OCI-LY1 (cell line): ENCODE results near the gene DIRAS1.

Experiments used
- EZH2 ChIP-seq: fragments of 200-600 bp; sonication (generic), shearing (Covaris generic); IDR thresholded peaks from 2 replicates; pipeline ENCODE4 v1.8.0; 2017; ENCODE audit warnings: borderline replicate concordance, mixed run types, mild to moderate bottlenecking, antibody characterized with exemption, low read length, moderate library complexity, mixed read lengths
- TF ChIP-seq, protein P1 (sequence below): fragments of 200-600 bp; sonication (generic), shearing (Covaris generic); IDR thresholded peaks from 2 replicates; pipeline ENCODE4 v1.5.1; 2017; ENCODE audit warnings: mild to moderate bottlenecking, antibody characterized with exemption, low read length, moderate library complexity, mixed read lengths

DNA sequence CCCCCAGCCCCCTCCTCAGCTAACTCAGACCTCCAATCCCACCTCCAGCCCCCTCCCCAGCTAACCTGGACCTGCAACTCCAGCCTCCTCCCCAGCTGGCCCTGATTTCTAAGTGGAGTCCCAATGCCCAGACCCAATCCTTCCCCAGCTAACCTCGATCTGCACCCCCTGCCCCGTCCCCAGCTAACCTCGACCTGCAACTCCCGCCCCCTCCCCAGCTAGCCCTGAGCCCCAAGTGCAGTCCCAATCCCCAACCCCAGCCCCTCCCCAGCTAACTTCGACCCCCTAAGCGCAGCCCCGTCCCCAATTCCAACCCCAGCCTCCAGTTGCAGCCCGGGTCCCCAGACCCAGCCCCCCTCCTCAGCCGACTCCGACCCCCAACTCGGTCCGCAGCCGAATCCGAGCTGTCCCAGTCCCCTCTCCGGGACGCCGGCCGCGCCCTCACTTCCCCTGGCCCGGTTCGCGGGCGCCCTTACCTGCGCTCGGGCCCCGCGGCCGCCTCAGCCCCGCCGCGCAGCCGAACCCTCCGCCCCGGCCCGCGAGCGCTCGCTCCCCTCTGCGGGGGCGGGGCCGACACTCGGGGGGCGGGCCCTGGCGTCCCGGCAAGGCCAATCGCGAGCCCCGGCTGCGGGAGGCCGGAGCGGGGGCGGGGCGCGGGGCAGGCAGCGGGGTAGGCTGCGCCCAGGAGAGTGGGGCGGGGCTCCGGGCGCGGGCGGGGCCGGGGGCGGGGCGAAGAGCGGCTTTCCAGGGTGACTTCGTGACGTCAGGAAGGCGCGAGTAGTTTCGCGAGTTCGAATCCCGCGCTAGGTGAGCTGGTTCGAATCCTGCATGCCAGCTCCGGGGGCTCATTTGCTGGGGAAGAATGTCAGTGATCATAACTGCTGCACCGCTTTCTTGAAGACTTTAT is 18.7 kb downstream of the DIRAS1 start, which contains the start of gene GNG7:
- TF ChIP-seq, protein P1, sequence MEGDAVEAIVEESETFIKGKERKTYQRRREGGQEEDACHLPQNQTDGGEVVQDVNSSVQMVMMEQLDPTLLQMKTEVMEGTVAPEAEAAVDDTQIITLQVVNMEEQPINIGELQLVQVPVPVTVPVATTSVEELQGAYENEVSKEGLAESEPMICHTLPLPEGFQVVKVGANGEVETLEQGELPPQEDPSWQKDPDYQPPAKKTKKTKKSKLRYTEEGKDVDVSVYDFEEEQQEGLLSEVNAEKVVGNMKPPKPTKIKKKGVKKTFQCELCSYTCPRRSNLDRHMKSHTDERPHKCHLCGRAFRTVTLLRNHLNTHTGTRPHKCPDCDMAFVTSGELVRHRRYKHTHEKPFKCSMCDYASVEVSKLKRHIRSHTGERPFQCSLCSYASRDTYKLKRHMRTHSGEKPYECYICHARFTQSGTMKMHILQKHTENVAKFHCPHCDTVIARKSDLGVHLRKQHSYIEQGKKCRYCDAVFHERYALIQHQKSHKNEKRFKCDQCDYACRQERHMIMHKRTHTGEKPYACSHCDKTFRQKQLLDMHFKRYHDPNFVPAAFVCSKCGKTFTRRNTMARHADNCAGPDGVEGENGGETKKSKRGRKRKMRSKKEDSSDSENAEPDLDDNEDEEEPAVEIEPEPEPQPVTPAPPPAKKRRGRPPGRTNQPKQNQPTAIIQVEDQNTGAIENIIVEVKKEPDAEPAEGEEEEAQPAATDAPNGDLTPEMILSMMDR, result no peak
- TF ChIP-seq EZH2, result no peak
